PC-9 (cell line): ENCODE data around the gene TMEM59L. TPM values are rescaled to one million over a fixed set of nuclear protein-coding genes. Genes with fewer than 3 reads are reported as not detected.
A peak's percentile ranks its signal among the peaks of the same experiment; 100 is the strongest.

Experiments
- BruUV-seq: library from RNA; stranded (reverse); fragments of 400-500 nt; replicated peaks from 2 replicates; lab custom pipeline; 2021; lab: Mats Ljungman, UMichigan
- CTCF ChIA-PET: fragments of 300-600 bp; sonication (Branson Sonifier 250); formaldehyde crosslinking; loops from one replicate; lab custom pipeline; 2022; ENCODE audit warnings: antibody characterized with exemption; lab: Charles Lee
- POLR2A ChIA-PET: fragments of 300-600 bp; sonication (Branson Sonifier 250); formaldehyde crosslinking; loops from one replicate; lab custom pipeline; 2022; ENCODE audit warnings: antibody characterized with exemption; ENCODE audit not compliant: unreplicated experiment; lab: Charles Lee
- DNase-seq, 2 experiments: peaks; one replicate each; pipeline versions ENCODE4 v3.0.0 to v3.0.0-alpha.2; 2015 to 2022; ENCODE audit warnings: mixed read lengths in 1 of 2
- H2AFZ ChIP-seq: fragments of 200-600 bp; sonication (generic); 2 replicates; pipeline ENCODE4 v1.8.1; 2017; ENCODE audit warnings: antibody characterized with exemption
- H3F3A ChIP-seq: fragments of 200-600 bp; sonication (generic); 2 replicates; pipeline ENCODE4 v1.8.1; 2017; ENCODE audit warnings: antibody characterized with exemption, mild to moderate bottlenecking, low read depth; ENCODE audit not compliant: insufficient read depth
- H3K27ac ChIP-seq: fragments of 200-600 bp; sonication (generic); 2 replicates; pipeline ENCODE4 v1.6.1; 2016; ENCODE audit warnings: mixed run types
- H3K27me3 ChIP-seq: fragments of 200-600 bp; sonication (generic); 2 replicates; pipeline ENCODE4 v1.6.1; 2016; ENCODE audit warnings: low read depth, mixed run types; ENCODE audit not compliant: insufficient read depth
- H3K36me3 ChIP-seq: fragments of 200-600 bp; sonication (generic); 2 replicates; pipeline ENCODE4 v1.6.1; 2016; ENCODE audit warnings: low read depth, mixed run types
- H3K4me1 ChIP-seq: fragments of 200-600 bp; sonication (generic); replicated peaks from 2 replicates; pipeline ENCODE4 v1.6.1; 2016; ENCODE audit warnings: mixed run types; ENCODE audit not compliant: insufficient read depth
- H3K4me2 ChIP-seq: fragments of 200-600 bp; sonication (generic); 2 replicates; pipeline ENCODE4 v1.6.1; 2017; ENCODE audit warnings: mixed run types
- H3K4me3 ChIP-seq: fragments of 200-600 bp; sonication (generic); 2 replicates; pipeline ENCODE4 v1.6.1; 2016; ENCODE audit warnings: mixed run types
- H3K79me2 ChIP-seq: fragments of 200-600 bp; sonication (generic); 2 replicates; pipeline ENCODE4 v1.6.1; 2017; ENCODE audit warnings: low read depth, mixed run types
- H3K9me2 ChIP-seq: fragments of 200-600 bp; sonication (generic); 2 replicates; pipeline ENCODE4 v1.8.1; 2017; ENCODE audit warnings: mild to moderate bottlenecking; ENCODE audit not compliant: insufficient read depth
- H3K9me3 ChIP-seq: fragments of 200-600 bp; sonication (generic); 2 replicates; pipeline ENCODE4 v1.8.1; 2016; ENCODE audit warnings: low read depth; ENCODE audit not compliant: insufficient read depth
- H4K20me1 ChIP-seq: fragments of 200-600 bp; sonication (generic); 2 replicates; pipeline ENCODE4 v1.8.1; 2017; ENCODE audit not compliant: insufficient read depth
- EZH2 ChIP-seq: fragments of 200-600 bp; sonication (generic); IDR thresholded peaks from 2 replicates; pipeline ENCODE4 v1.8.0; 2017; ENCODE audit warnings: antibody characterized with exemption, low read depth
- intact Hi-C: fragments of 100-400 bp; cut with micrococcal nuclease; formaldehyde crosslinking; loops from one replicate; pipeline ENCODE4 v1.10.0; 2022; ENCODE audit not compliant: unreplicated experiment
- total RNA-seq: library from RNA; stranded (reverse); gene quantifications from 2 replicates; pipeline ENCODE4 v1.2.3, GENCODE V29; 2021
- TF ChIP-seq, protein P1 (sequence below): fragments of 200-600 bp; sonication (generic); conservative IDR thresholded peaks from 2 replicates; pipeline ENCODE4 v1.6.1; 2017; ENCODE audit warnings: mixed run types, antibody characterized with exemption, mild to moderate bottlenecking, moderate library complexity

Gene TMEM59L
- total RNA-seq, 1 experiment from 2014 or later: 0.65 TPM

DNA sequence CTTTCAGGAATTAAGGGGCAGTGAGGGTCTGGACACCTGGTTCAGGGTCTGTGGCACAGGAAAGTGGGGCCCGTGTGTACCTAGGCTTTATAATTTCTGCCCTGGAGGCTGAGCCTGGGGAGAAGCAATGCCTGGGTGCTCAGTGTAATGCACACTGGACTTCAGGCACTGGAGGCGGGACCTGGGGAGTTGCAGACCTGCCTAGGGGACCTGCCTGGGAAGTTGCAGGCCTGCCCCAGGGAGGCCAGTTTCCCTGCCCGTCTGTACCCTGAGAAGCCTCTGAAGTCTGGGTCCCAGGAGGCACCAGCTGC, 2.5 kb upstream of the TMEM59L start:
- Histone ChIP-seq H3K4me1 (peaks cover 26% of the 10 kb centered on the region), H3K36me3 (no peaks in the 10 kb centered on the region), H2AFZ (no peak overlapping the region), H3K27ac (no peak overlapping the region), H3K9me2 (no peaks in the 10 kb centered on the region), H4K20me1 (no peaks in the 10 kb centered on the region), H3K4me2 (peak overlapping the region; percentile 68), H3F3A (peaks cover 30% of the 10 kb centered on the region; the same call in 1 of the 2 replicates), H3K79me2 (no peaks in the 10 kb centered on the region), H3K27me3 (peaks cover 90% of the 10 kb centered on the region), H3K4me3 (peak overlapping the region; percentile 34; the same call in 1 of the 2 replicates), H3K9me3 (no peaks in the 10 kb centered on the region)
- DNase-seq: peak in 1 of 2 experiments; percentile 25
- POLR2A ChIA-PET: interaction anchor here (0.6 kb wide), 2 partner anchors 16 to 277 kb away, joined by 7 to 16 read pairs; no protein-coding TSS in a partner anchor
- intact Hi-C loops: no loop called here
- TF ChIP-seq, protein P1, sequence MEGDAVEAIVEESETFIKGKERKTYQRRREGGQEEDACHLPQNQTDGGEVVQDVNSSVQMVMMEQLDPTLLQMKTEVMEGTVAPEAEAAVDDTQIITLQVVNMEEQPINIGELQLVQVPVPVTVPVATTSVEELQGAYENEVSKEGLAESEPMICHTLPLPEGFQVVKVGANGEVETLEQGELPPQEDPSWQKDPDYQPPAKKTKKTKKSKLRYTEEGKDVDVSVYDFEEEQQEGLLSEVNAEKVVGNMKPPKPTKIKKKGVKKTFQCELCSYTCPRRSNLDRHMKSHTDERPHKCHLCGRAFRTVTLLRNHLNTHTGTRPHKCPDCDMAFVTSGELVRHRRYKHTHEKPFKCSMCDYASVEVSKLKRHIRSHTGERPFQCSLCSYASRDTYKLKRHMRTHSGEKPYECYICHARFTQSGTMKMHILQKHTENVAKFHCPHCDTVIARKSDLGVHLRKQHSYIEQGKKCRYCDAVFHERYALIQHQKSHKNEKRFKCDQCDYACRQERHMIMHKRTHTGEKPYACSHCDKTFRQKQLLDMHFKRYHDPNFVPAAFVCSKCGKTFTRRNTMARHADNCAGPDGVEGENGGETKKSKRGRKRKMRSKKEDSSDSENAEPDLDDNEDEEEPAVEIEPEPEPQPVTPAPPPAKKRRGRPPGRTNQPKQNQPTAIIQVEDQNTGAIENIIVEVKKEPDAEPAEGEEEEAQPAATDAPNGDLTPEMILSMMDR: no peak
- TF ChIP-seq EZH2: no peak
- no TSS peak for BruUV-seq
- CTCF ChIA-PET: interaction anchor here (0.5 kb wide), 1 partner anchor 234 kb away, joined by 13 read pairs; no protein-coding TSS in a partner anchor

- Histone ChIP-seq H3F3A (peaks cover 27% of the 10 kb centered on the region; the same call in 1 of the 2 replicates), H3K9me2 (no peaks in the 10 kb centered on the region), H3K36me3 (no peaks in the 10 kb centered on the region), H3K79me2 (no peaks in the 10 kb centered on the region), H3K27me3 (peaks cover 90% of the 10 kb centered on the region), H3K4me2 (peak overlapping the region; percentile 68), H2AFZ (no peak overlapping the region), H3K9me3 (no peaks in the 10 kb centered on the region), H3K4me1 (peaks cover 26% of the 10 kb centered on the region), H3K4me3 (peak overlapping the region; percentile 34; the same call in 1 of the 2 replicates), H3K27ac (no peak overlapping the region), H4K20me1 (no peaks in the 10 kb centered on the region)
- intact Hi-C loops: no loop called here
- BruUV-seq: no TSS peak
- DNase-seq: no peak
- TF ChIP-seq, protein P1: no peak
- TF ChIP-seq EZH2: peak; percentile 97; the same call in 1 of the 2 replicates
- ChIA-PET CTCF (no interaction called here), POLR2A (interaction anchor here (0.6 kb wide), 2 partner anchors 17 to 277 kb away, joined by 7 to 16 read pairs; no protein-coding TSS in a partner anchor)
These were observed 1.9 kb upstream of the TMEM59L start for GRCh38 chr19:18610556-18611326.

- H3K4me1 ChIP-seq: peaks cover 26% of the 10 kb centered on the region
- BruUV-seq: no TSS peak
- no peak for DNase-seq
- no peaks in the 10 kb centered on the region for H3K79me2 ChIP-seq
- ChIA-PET POLR2A (no interaction called here), CTCF (no interaction called here)
- H3K27ac ChIP-seq: no peak overlapping the region
- intact Hi-C loops: no loop called here
- H2AFZ ChIP-seq: no peak overlapping the region
- H3K9me3 ChIP-seq: no peaks in the 10 kb centered on the region
- no peaks in the 10 kb centered on the region for H3K9me2 ChIP-seq
- H3K4me3 ChIP-seq: no peak overlapping the region
- TF ChIP-seq, protein P1: no peak
- peak; percentile 3 for TF ChIP-seq EZH2
- no peaks in the 10 kb centered on the region for H4K20me1 ChIP-seq
- H3F3A ChIP-seq: peaks cover 27% of the 10 kb centered on the region; the same call in 1 of the 2 replicates
- no peaks in the 10 kb centered on the region for H3K36me3 ChIP-seq
- H3K27me3 ChIP-seq: peaks cover 88% of the 10 kb centered on the region
- H3K4me2 ChIP-seq: peak overlapping the region; percentile 68
These were observed 1.2 kb upstream of the TMEM59L start for GRCh38 chr19:18611327-18612050.
